Activated CD8-positive, alpha-beta T cell treated with anti-CD3 and anti-CD28 coated beads for 36 hours (primary cell): ENCODE data around the gene TAF6L. TPM values are rescaled to one million over a fixed set of nuclear protein-coding genes. Genes with fewer than 3 reads are reported as not detected.
"Not testable (repeated sequence)": the region's sequence is repeated elsewhere in the genome, so short reads cannot be mapped to it uniquely, and the experiment has no call there.

Experiments
- ATAC-seq: fragments of 200-7000 bp; cut with Tn5 transposase; one replicate; pipeline ENCODE4 v1.10.0; 2021; ENCODE audit warnings: mild to moderate bottlenecking, moderate library complexity
- CTCF ChIA-PET: fragments of 350-600 bp; sonication (Branson Sonifier 250); formaldehyde crosslinking; loops from one replicate; lab custom pipeline; 2021; ENCODE audit warnings: antibody characterized with exemption; lab: Charles Lee
- POLR2A ChIA-PET: fragments of 350-600 bp; sonication (Branson Sonifier 250); formaldehyde crosslinking; loops from one replicate; lab custom pipeline; 2021; ENCODE audit warnings: antibody characterized with exemption; lab: Charles Lee
- DNase-seq: peaks from one replicate; pipeline ENCODE4 v3.0.0-alpha.2; 2020
- H3K27ac Mint-ChIP-seq: one replicate; pipeline ENCODE4 v1.8.0; 2021; ENCODE audit warnings: mild to moderate bottlenecking, mixed read lengths
- H3K27me3 Mint-ChIP-seq: one replicate; pipeline ENCODE4 v1.8.0; 2021; ENCODE audit warnings: mixed read lengths
- H3K36me3 Mint-ChIP-seq: one replicate; pipeline ENCODE4 v1.8.0; 2021; ENCODE audit warnings: low read depth, mixed read lengths
- H3K4me1 Mint-ChIP-seq: one replicate; pipeline ENCODE4 v1.8.0; 2021; ENCODE audit warnings: low read depth, mixed read lengths
- H3K4me3 Mint-ChIP-seq: one replicate; pipeline ENCODE4 v1.8.0; 2021; ENCODE audit warnings: mild to moderate bottlenecking, moderate library complexity, mixed read lengths
- H3K9me3 Mint-ChIP-seq: one replicate; pipeline ENCODE4 v1.8.0; 2021; ENCODE audit warnings: mixed read lengths
- CTCF ChIP-seq: fragments of 200-600 bp; IDR thresholded peaks from one replicate; pipeline ENCODE4 v1.8.0; 2022; ENCODE audit warnings: antibody characterized with exemption, mild to moderate bottlenecking
- intact Hi-C: fragments of 100-400 bp; cut with micrococcal nuclease; formaldehyde crosslinking; loops from one replicate; pipeline ENCODE4 v1.10.0; 2022
- total RNA-seq, 2 experiments: library from RNA; stranded (reverse); gene quantifications; one replicate each; pipeline ENCODE4 v1.2.3, GENCODE V29; 2021

The TAF6L gene
- total RNA-seq, 2 experiments from 2014 or later = 13.7 to 16.7 TPM

- ChIA-PET CTCF (interaction anchor here (0.7 to 1.9 kb wide), 4 partner anchors 18 to 72 kb away, joined by 3 to 5 read pairs (median 4); no protein-coding TSS in a partner anchor), POLR2A (interaction anchor here (0.6 to 2.4 kb wide), 10 partner anchors 8 to 58 kb away, joined by 3 to 13 read pairs (median 4); partner anchors contain the start of genes NXF1, STX5, TEX54 and TMEM223)
- intact Hi-C loops = no loop called here
- Mint-ChIP-seq H3K4me3 (no peak overlapping the region), H3K9me3 (no peaks in the 10 kb centered on the region), H3K4me1 (peaks cover 7% of the 10 kb centered on the region), H3K27me3 (no peaks in the 10 kb centered on the region), H3K36me3 (peaks cover 25% of the 10 kb centered on the region), H3K27ac (no peak overlapping the region)
- ATAC-seq (no peak), DNase-seq (no peak)
- no peak for TF ChIP-seq CTCF
These were observed 52.5 kb downstream of the TAF6L start for GRCh38 chr11:62823677-62824076.

- H3K9me3 Mint-ChIP-seq, DNase-seq, intact Hi-C loops, H3K27ac Mint-ChIP-seq, ATAC-seq, H3K4me3 Mint-ChIP-seq, H3K27me3 Mint-ChIP-seq: not testable (repeated sequence)
- CTCF ChIA-PET = interaction anchor here (0.8 to 4.6 kb wide), 8 partner anchors 12 to 42 kb away, joined by 3 to 34 read pairs (median 7); partner anchors contain the start of genes NXF1, TMEM179B and WDR74
- H3K4me1 Mint-ChIP-seq = peaks cover 24% of the 10 kb centered on the region
- H3K36me3 Mint-ChIP-seq = peaks cover 25% of the 10 kb centered on the region
- POLR2A ChIA-PET = interaction anchor here (0.7 to 4.7 kb wide), 13 partner anchors 12 to 163 kb away, joined by 3 to 40 read pairs (median 3); partner anchors contain the start of genes C11orf98, CSKMT, NXF1 and WDR74
These were observed 56.9 kb downstream of the TAF6L start for GRCh38 chr11:62828130-62828529.

GRCh38 chr11:62830904-62831519 lies 59.8 kb downstream of the TAF6L start:
- Mint-ChIP-seq H3K9me3 (no peaks in the 10 kb centered on the region), H3K4me1 (peaks cover 41% of the 10 kb centered on the region), H3K36me3 (peaks cover 25% of the 10 kb centered on the region), H3K27me3 (no peaks in the 10 kb centered on the region), H3K27ac (peak overlapping the region; percentile 95), H3K4me3 (peak overlapping the region; percentile 88)
- intact Hi-C loops = loop anchor here (5.0 kb wide), 1 partner anchor 44 kb away; the partner anchor contains the start of gene TMEM179B
- ATAC-seq (no peak), DNase-seq (peak; percentile 44)
- ChIA-PET CTCF (interaction anchor here (0.9 to 4.6 kb wide), 7 partner anchors 10 to 240 kb away, joined by 3 to 34 read pairs (median 4); partner anchors contain the start of genes NXF1, TMEM179B and TUT1), POLR2A (interaction anchor here (1.0 to 17.2 kb wide), 11 partner anchors 10 to 50 kb away, joined by 4 to 997 read pairs (median 9); partner anchors contain the start of genes NXF1, SLC3A2 and TMEM179B)
- TF ChIP-seq CTCF = no peak

GRCh38 chr11:62831520-62832335 lies 60.5 kb downstream of the TAF6L start, which contains the start of gene STX5:
Gene STX5, minus strand, starts transcription at chr11:62832051. Its CDS starts 808 bp downstream, at chr11:62831243.
- no peak for TF ChIP-seq CTCF
- Mint-ChIP-seq H3K36me3 (peaks cover 28% of the 10 kb centered on the region), H3K9me3 (no peaks in the 10 kb centered on the region), H3K27me3 (no peaks in the 10 kb centered on the region), H3K27ac (peak within 1 kb of the TSS; percentile 95), H3K4me3 (peak within 1 kb of the TSS; percentile 88), H3K4me1 (peaks cover 47% of the 10 kb centered on the region)
- ChIA-PET CTCF (interaction anchor here (0.7 to 1.8 kb wide), 6 partner anchors 9 to 240 kb away, joined by 3 to 17 read pairs (median 4); partner anchors contain the start of genes NXF1, TMEM179B and TUT1), POLR2A (interaction anchor here (0.5 to 17.2 kb wide), 22 partner anchors 8 to 166 kb away, joined by 3 to 997 read pairs (median 6); partner anchors contain the start of genes HNRNPUL2, NXF1, SLC3A2 and TMEM179B)
- intact Hi-C loops = loop anchor here (5.0 kb wide), 1 partner anchor 44 kb away; the partner anchor contains the start of gene TMEM179B
- ATAC-seq (peak; percentile 95), DNase-seq (peak; percentile 100)
